HG03066 (cell line): Measurements from ENCODE around the gene STAT1.
A peak's percentile ranks its signal among the peaks of the same experiment; 100 is the strongest.

ENCODE experiments used
- ATAC-seq: cut with Tn5 transposase; IDR thresholded peaks from one replicate; pipeline ENCODE4 v1.9.1; 2021; ENCODE audit warnings: low read depth; ENCODE audit not compliant: unreplicated experiment

The STAT1 gene

DNA sequence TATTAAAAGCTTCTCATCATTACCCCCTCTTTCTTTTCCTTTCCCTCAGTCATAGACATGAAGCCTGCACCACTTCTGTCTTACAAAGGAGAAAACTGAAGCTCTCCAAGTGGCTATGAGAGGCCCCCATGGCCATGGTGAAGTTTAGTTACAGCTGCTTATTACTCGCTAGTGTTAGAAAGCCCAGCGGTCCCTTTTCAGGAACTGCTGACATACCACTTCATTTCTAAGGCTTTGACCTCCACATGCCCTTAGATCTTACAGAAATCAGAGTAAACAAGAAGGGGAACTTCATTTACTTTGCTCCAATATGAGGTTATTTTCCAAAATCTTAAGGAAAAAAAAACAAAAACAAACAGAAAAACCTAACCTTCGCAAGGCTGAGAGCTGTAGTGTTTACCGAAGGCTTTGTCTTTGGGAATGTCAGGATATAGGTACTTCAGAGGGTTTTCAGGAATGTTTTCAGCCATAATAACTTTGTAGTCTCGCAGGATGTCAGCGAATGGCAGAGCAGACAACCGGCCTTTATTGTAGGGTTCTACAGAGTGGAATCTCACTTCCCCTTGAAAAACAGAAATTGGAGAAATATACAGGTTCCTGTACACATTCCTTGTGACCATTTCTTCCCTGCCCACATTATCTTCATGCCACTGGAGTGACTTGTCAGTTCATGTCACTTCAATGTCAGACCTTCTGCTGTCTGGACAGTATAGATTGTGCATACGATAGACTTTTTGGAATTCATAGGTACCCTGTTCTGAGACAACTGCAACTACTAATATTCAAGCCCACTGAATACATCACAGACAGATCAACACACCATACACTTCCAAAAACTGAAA, 18.8 kb upstream of the STAT1 start:
- no peak for ATAC-seq

DNA sequence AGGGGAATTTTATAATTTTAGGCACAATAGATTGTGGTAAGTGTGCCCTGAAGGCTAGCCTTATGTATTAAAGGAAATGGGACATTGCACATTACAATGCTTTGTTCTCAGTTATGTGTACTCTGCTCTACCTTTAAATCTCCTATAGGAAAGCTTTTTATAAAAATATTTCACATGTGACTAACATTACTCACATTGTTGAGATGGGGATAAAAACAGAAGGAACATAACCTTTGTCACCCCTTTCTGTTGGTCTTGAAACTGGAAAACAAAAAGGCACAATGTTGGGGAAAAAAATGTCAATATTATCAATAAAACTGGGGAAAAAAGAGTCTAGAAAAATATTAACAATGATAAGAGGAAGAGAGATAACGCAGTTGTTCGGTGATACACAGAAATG, 17.3 kb upstream of the STAT1 start:
- no peak for ATAC-seq

DNA sequence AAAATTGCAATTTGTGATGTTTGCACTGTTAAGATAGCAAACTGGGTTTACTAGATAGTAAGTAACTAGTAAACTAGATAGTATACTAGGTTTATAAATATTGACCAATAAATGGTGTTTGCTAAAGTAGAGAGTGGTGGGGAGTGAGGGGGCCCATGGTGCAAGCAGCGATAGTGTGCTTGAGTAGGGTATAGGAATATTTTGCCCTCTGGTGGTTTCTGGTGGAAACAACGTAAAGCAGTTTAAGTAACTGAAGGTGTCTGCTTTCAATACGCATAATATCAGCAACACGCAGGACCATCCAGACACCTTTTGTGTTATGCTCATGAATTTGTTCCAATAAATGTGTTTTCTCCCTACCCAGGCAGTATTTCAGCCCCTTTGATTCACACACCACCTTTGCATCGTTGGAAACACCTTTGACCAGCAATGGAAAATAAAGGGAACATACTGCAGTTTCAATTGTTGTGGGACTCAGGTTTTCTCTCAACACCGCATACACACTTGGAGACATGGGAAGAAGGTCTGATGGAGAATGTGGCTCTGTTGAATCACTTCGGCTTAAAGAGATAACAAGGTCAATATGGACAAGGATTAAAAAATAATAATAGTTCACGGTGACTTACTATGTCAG, 16.7 kb upstream of the STAT1 start:
- peak; percentile 97 for ATAC-seq

DNA sequence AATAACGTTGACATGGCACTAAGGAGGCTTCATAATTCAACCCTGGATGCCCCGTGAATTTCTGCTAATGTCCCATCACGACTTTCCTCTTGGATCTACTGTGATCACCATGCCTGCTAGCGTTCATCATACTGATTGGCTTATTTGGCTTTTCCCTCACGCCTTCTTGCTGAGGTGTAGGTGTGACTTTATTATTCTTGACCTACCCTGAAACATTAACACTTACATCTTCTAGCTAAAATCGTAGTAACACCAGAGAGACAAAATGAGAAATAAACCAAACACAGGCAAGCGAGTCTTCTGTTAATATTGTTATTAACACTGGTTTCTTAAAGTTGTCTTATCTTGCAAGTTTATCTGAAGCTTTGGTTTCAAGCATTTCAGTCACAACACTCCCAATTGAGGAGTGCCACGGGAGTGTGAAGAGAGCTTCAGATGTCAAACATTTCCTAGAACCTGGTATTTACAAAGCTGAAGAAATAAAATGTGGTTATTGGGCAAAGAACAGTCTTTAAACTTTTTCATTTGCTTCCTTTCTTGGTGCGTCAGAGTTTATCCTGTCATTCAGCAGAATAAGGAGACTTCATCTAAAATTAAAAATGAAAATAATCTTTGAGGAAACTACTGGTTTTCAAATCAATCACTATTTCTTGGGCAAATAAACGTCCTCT, 15.4 kb upstream of the STAT1 start:
- no peak for ATAC-seq

DNA sequence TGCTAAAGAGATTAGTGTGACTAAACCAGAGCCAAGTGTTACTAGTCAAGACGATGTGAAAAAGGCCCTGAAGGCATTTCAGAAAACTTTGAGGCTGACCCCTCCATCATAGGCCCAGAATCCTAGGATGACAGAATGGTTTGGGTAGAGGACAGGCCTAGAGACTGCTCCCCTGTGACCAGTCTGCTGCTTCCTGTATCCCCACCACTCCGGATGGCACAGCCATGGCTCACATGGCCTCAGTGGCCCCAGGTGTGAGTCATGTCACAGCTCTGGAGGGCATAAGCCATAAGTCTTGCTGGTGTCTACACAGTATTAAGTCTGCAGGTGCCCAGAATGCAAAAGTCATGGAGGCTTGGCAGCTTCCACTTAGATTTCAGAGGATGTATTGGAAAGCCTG, 12.4 kb upstream of the STAT1 start:
- no peak for ATAC-seq

DNA sequence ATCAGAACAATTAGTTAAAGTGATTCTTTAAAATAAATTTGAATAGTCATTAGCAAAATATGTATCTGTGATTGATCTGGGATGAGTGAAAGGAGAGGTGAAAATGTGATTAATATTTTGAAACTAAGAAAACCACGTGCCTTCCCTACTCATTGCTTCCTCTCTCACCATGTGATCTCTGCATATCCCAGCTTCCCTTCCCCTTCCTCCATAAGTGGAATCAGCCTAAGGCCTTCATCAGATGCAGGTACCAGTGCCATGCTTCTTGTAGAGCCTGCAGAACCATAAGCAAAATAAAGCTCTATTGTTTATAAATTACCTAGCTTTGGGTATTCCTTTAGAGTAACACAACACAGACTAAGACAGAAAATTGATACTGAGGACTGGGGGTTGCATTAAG, 11.2 kb upstream of the STAT1 start:
- no peak for ATAC-seq

DNA sequence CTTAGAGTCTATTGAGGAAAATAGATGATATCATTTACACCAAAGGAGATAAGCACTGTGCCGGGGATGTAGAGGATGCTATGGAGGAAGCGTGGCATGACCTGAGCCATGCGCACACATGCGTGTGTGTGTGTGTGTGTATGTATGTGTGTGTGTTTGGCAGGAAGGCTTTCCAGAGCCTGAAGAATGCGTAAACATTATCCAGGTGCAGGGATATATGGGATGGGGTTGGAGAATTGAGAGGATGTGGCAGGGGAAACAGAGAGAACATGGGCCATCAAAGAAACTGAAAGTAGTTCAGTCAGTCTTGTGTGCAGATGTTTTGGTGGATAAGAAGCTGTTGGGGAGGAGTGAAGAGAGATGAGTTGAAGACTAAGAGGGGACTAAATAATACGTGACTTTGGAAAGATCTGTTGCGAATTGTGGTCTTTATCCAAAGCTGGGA, 9.3 kb upstream of the STAT1 start:
- no peak for ATAC-seq

DNA sequence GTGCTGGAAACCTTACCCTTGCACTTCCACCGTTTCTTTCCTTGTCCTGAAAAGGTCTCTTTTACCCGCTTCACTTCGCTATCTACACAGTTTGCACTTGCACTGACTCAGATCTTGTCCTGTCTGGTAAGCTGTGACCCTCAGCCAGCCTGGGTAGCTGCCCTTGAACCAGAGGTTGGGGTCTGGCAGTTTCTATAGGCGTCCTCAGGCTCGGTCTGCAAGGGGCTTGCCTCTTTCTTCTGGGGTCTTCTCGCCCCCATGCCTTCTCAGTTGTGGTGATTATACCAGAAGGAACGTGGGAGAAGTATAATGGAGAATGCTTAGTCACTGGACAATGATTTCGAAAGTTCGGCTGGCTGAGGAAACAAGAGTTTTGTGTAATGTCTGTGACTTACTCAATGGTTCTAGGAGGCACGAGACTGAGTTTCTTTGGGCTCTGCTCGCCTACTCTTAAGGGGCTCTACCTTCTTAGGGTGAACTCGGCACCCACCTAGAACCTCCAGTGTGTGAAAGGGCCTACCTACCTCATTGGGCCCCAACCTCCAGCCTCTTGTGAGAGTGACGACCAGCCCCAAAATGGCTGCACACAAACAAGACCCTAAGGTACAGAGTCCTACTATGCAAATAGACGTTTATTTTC, 6.9 kb upstream of the STAT1 start:
- peak; percentile 12 for ATAC-seq

DNA sequence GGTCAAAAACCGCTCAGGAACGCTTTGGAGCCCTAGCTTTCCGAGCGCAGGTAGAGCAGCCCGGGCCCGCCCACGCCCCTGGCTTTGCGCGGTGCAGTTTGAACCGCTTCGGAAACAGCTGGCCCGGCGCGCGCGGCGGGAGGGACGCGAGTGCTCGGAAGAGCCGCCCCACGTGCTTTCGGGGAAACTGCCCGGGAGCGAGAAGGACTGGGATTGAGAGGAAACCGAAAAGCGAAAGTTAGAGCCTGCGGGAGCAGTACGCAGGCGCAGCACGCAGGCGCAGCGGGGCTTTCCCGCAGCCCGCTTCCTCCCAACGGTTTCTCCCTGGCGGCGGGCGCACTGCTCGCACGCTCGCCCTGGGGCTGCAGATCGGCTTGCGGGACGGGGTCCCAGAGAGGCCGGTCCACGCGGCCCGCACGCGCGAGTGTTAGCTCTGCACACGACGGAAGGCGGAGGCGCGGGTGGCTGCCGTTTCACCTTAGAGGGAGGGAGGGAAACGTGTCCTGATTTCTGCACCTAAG, 6.3 kb upstream of the STAT1 start:
- ATAC-seq = peak; percentile 63

DNA sequence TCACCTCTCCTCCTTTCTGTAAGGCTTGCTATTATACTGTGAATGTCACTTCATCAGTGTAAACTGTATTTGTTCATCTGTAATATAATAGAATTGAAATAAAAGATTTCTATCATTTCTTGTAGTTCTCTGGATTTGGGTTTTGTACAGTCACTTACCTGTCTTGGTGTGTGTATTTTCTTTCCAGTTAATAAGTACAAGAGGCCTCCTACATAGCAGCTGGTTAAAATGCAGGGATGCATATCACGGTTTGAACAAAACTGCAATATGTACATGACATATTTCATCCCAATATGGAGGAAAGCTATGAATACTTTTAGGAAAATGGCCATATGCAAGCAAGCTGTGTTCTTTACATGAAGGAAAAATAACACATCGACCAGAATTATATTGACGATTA, 5.4 kb upstream of the STAT1 start:
- ATAC-seq = no peak

DNA sequence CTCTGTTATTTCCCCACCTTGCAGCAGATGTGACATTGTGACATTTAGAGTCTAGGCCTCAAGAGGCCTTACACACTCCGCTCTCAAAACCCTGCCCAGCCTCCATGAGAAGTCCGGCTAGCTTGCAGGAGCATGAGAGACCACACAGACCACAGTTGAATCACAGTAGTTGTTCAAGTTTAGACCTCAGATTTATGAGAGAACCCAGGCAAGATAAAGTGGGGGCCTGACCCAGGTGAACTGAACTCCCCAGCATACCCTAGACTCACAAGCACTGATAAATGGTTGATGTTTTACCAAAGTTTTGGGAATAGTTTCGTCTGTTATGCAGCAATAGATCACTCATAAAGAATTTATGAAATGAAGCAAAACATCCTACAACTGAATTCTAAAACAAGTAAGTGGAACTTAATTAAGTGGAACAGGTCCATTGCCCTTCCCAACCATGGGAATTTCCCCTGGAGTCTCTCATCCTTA, 4.7 kb upstream of the STAT1 start:
- peak; percentile 10 for ATAC-seq

DNA sequence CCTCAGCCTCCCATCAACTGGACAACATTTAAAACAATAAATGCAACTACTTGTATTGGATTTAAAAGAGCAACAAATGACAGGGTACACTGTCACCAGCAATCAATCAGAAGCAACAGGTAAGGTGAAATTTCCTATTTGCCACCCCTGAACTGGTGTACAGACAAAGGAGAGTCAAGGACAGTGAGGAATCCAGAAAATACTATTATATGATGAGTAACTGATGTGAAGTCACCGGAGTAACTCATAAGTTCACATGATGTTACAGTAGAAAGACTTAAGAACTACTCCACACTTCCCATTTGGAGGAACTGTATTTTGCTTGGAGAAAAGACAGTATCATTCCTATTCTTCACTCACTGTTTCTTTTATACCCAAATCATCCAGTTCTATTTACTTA, 4.1 kb upstream of the STAT1 start:
- no peak for ATAC-seq

DNA sequence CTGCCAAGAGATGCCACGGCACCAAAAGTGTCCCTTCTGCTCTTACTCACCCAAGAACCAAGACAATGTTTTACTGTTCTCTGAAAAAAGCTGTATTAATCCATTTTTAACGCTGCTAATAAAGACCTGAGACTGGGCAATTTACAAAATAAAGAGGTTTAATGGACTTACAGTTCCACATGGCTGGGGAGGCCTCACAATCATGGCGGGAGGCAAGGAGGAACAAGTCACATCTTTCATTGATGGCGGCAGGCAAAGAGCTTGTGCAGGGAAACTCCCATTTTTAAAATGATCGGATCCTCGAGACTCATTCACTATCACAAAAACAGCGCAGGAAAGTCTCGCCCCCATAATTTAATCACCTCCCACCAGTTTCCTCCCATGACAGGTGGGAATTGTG, 1.9 kb upstream of the STAT1 start:
- no peak for ATAC-seq

DNA sequence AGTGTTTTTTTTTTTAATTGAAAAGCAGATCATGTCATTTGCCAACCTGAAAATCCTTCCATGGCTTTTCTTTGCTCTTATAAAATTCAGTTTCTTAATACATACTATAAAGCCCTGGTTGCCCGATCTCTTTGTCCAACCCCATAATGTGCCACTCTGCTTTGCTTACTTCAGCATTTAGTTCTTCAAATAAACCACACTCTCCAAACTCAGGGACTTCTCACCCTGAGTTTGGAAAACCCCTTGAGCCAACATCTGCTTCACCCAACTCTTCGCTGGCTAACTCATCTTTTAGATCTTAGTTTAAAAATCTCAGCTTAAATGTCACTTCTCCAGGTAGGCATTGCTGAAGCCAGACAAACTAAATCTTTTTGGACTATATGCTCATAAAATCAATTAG, 1.3 kb upstream of the STAT1 start:
- ATAC-seq = no peak

DNA sequence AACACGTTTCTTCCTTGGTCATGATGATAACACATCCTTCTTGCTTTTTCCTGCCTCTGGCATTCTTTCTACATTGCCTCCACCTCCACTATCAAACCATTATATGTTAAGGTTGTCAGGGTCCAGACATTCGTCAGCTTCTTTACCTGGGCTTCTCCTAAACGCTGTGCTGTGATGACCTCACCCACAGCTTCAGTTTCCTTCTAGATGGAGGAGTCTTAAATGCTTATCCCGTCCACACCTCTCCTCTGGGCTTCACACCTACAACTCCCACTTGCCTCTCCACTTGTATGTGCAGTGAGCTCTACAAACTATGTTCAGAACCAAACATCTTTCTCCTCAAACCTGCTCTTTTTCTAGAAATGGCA, 666 bp upstream of the STAT1 start:
- ATAC-seq = no peak

DNA sequence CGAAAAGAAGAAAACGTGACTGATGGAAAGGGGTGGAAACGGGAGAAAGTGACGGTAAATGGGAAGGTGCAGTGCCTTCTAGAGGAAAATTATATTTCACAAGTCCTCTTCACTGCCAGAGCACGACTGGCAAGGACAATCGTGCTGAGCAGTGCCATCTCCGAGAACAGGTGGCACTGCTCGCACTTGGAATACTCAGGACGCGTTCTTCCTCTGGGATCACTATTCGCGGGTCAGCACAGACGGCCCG, 364 bp downstream of the STAT1 start:
- no peak for ATAC-seq

DNA sequence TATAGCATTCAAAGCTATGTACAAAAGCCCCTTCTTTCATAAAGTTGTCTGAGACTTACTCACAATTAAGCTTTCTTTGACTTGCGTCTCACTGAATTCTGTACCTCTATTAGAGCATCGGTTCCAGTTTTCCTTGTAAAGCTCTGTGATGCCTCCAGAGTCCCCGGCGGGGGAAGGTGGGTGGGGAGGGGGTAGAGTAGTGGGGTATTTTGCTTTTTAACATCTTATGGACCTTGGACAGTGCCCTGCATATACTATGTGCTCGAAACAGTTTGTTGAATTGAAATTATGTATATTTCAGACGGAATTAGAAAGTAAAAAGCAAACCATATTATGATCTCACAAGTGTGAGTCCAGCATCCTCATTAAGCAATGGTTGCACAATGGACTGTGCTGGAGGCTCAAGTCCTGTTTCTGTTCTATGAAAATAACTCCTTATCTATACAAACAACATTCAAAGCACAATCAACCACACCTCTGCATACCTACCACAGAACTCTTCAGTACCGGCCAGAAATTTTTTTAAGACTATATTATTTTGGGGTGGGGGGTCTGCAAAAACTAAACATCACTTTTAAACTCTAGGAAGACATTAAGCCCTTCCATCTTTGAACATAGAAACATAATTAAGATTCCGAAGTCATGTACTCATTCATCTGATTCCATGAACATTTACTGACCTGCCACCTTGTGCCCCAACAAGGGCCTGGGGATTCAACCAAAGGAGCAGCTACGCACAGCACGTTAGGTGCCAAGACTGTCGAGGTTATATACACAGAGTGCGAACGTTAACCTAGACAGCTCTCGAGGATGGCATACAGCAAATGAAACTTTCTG, 908 bp downstream of the STAT1 start:
- no peak for ATAC-seq

DNA sequence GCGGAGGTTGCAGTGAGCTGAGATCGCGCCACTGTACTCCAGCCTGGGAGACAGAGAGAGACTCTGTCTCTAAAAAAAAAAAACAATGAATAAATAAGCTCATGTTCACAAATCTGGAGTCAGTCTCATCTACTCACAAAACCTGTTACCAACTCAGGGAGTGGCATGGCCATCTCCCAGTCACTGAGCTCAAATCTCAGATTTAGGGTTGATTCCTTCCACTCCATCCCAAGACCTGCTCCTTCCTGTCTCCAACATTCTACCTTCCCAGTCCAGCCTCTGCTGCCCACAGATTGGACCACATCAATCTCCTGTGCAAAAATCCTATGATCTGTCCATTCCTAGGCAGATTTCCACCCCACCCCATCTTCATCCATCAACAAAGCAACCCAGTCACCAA, 1.6 kb downstream of the STAT1 start:
- ATAC-seq = no peak

DNA sequence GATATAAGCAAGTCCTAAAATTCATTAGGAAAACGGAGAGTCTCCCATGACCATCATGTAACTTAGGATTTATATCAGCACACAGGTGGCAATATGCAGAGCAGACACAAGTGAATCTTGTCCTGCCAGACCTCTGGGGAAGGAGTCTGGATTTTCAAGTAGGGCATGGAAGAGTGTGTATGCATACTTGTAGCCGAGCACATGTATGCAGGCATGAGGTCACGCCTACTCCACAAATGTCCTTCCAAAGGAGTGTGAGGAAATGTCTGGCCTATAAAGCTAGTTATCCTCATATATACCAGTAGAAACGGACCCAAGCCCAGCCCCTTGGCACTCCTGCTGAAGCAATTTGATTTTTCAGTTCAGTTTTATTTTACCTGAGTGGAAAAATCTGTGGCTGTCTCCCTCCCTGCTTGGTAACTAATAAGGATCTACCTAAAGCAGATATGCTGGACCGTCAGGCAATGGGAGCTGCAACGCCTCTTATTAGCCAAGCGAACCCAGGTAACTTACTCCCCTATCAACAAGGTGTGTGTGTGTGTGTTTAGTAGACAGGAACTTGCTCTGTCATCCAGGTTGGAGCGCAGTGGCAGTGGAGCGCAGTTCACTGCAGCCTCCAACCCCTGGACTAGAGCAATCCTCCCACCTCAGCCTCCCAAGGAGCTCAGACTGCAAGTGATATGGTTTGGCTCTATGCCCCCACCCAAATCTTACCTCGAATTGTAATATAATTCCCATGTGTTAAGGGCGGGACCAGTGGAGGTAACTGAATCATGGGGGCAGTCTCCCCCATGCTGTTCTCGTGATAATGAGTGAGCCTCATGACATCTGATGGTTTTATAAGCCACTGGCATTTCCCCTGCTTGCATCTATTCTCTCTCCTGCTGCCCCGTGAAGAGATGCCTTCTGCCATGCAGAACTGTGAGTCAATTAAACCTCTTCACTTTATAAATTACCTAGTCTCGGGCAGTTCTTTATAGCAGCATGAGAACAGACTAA, 2.8 kb downstream of the STAT1 start:
- no peak for ATAC-seq
